Dermis microvascular lymphatic vessel endothelial cell (primary cell): ENCODE measurements around the gene SPHK2. TPM values are rescaled to one million over a fixed set of nuclear protein-coding genes. Genes with fewer than 3 reads are reported as not detected.

ENCODE experiments used
- total RNA-seq: library from RNA; depleted of rRNA; stranded (reverse); fragments of >200 nt; gene quantifications from 2 replicates; pipeline ENCODE4 v1.2.1, GENCODE V29; 2014

The SPHK2 gene
- total RNA-seq, 1 donor from 2014 or later, result 3.9 TPM

Other genes starting within 250 kb of the SPHK2 start
- 35.6 and 52.8 TPM in 2 replicates for gene KDELR1, start 228.0 kb upstream of the SPHK2 start, total RNA-seq
- 0.13 and 0.25 TPM in 2 replicates for gene GRIN2D, start 225.8 kb upstream of the SPHK2 start, total RNA-seq
- 14.8 and 22.8 TPM in 2 replicates for gene GRWD1, start 173.5 kb upstream of the SPHK2 start, total RNA-seq
- 0.13 TPM in 2 replicates for gene KCNJ14, start 163.9 kb upstream of the SPHK2 start, total RNA-seq
- gene CYTH2, start 150.1 kb upstream of the SPHK2 start, total RNA-seq, result 42.0 and 64.6 TPM in 2 replicates
- under 0.01 and 0.13 TPM in 2 replicates for gene LMTK3, start 107.7 kb upstream of the SPHK2 start, total RNA-seq
- gene SULT2B1, start 67.3 kb upstream of the SPHK2 start, total RNA-seq, result 0.13 TPM in 1 of 2 replicates, not detected in the other
- gene SPACA4, start 12.8 kb upstream of the SPHK2 start, total RNA-seq, result not detected in 2 replicates
- gene FAM83E, start 4.4 kb upstream of the SPHK2 start, total RNA-seq, result 0.25 and 0.26 TPM in 2 replicates
- gene RPL18, start 328 bp upstream of the SPHK2 start, total RNA-seq, result 1,899 and 2,423 TPM in 2 replicates
- 1.4 and 2.8 TPM in 2 replicates for gene DBP, start 17.9 kb downstream of the SPHK2 start, total RNA-seq
- 2.6 and 4.6 TPM in 2 replicates for gene CA11, start 26.7 kb downstream of the SPHK2 start, total RNA-seq
- gene NTN5, start 53.5 kb downstream of the SPHK2 start, total RNA-seq, result under 0.01 TPM in 1 of 2 replicates, not detected in the other
- gene FUT2, start 76.5 kb downstream of the SPHK2 start, total RNA-seq, result not detected in 2 replicates
- gene MAMSTR, start 100.2 kb downstream of the SPHK2 start, total RNA-seq, result under 0.01 and 0.13 TPM in 2 replicates
- 59.4 and 82.1 TPM in 2 replicates for gene RASIP1, start 121.1 kb downstream of the SPHK2 start, total RNA-seq
- gene IZUMO1, start 127.4 kb downstream of the SPHK2 start, total RNA-seq, result 0.25 and 0.26 TPM in 2 replicates
- gene FUT1, start 133.1 kb downstream of the SPHK2 start, total RNA-seq, result 6.0 and 7.7 TPM in 2 replicates
- not detected in 2 replicates for gene FGF21, start 136.0 kb downstream of the SPHK2 start, total RNA-seq
- 29.0 and 33.3 TPM in 2 replicates for gene BCAT2, start 191.5 kb downstream of the SPHK2 start, total RNA-seq
- gene HSD17B14, start 217.0 kb downstream of the SPHK2 start, total RNA-seq, result 2.8 and 4.2 TPM in 2 replicates
- gene PLEKHA4, start 249.1 kb downstream of the SPHK2 start, total RNA-seq, result 2.7 and 6.8 TPM in 2 replicates